Testis (tissue), 3 donors: ENCODE data around the gene IQSEC1. TPM values are rescaled to one million over a fixed set of nuclear protein-coding genes. Genes with fewer than 3 reads are reported as not detected.

ENCODE experiments used
- DNase-seq: peaks from one replicate; pipeline ENCODE4 v3.0.0-alpha.2; 2019
- H3K27ac ChIP-seq, 2 donors: fragments of 200-600 bp; sonication (generic); one replicate each; pipeline ENCODE4 v1.5.1; 2019
- H3K27me3 ChIP-seq: fragments of 200-600 bp; sonication (generic); one replicate; pipeline ENCODE4 v1.5.1; 2019
- H3K36me3 ChIP-seq: fragments of 200-600 bp; sonication (generic); one replicate; pipeline ENCODE4 v1.5.1; 2017; ENCODE audit warnings: low read depth; ENCODE audit errors: missing control alignments
- H3K4me1 ChIP-seq: fragments of 200-600 bp; sonication (generic); one replicate; pipeline ENCODE4 v1.5.1; 2019
- H3K4me3 ChIP-seq, 2 donors: fragments of 200-600 bp; sonication (generic); one replicate each; pipeline ENCODE4 v1.5.1; 2017 to 2019
- H3K9me3 ChIP-seq: fragments of 200-600 bp; sonication (generic); one replicate; pipeline ENCODE4 v1.5.1; 2017
- CTCF ChIP-seq, 3 experiments: fragments of 450-650 bp in 2 of 3; fragments of 200-600 bp in 1 of 3; sonication (generic) in 1 of 3; IDR thresholded peaks; one replicate each; pipeline ENCODE4 v1.5.1; 2016 to 2019; ENCODE audit warnings: antibody characterized with exemption in 3 of 3, mild to moderate bottlenecking in 2 of 3, moderate library complexity in 1 of 3
- POLR2A ChIP-seq: fragments of 450-650 bp; IDR thresholded peaks from one replicate; pipeline ENCODE4 v1.6.1; 2017; ENCODE audit warnings: antibody characterized with exemption, mild to moderate bottlenecking, moderate library complexity
- WGBS, 2 donors: methylation state at CpG; one replicate each; pipeline ENCODE4 v1.1.5; 2018; 5-methylcytosine and 5-hydroxymethylcytosine counted together
- intact Hi-C: fragments of 100-400 bp; cut with DNase I; formaldehyde crosslinking; loops from one replicate; pipeline ENCODE4 v1.15.1; 2023; ENCODE audit warnings: low total_unique reads
- polyA plus RNA-seq: library from polyadenylated mRNA; stranded (reverse); fragments of 350-450 nt; fragmentation: Illumina TruSeq; extraction: RNeasy Lipid Tissue Mini Kit (QIAGEN cat#74804); gene quantifications from one replicate; pipeline ENCODE4 v1.2.3, GENCODE V29; 2014; ENCODE audit warnings: low read depth, low replicate concordance; ENCODE audit not compliant: insufficient read depth
- total RNA-seq, 2 donors: library from RNA; depleted of rRNA; stranded (reverse); fragments of >200 nt; gene quantifications; one replicate each; pipeline ENCODE4 v1.2.3, GENCODE V29; 2016

The IQSEC1 gene
- total and polyA plus RNA-seq, 3 donors from 2014 or later = 32.9 to 89.4 (median 74.3) TPM

- intact Hi-C loops = no loop called here
- H3K9me3 ChIP-seq = no peaks in the 10 kb centered on the region
- 78 to 93% methylated on average over 6 of the region's 6 CpGs for WGBS, 2 donors
- H3K27ac ChIP-seq = no peak overlapping the region
- no peaks in the 10 kb centered on the region for H3K27me3 ChIP-seq
- TF ChIP-seq POLR2A (no peak), CTCF (IDR thresholded peaks at IDR 0.05) (no peak)
- no peak for DNase-seq
- H3K36me3 ChIP-seq = no peaks in the 10 kb centered on the region
- peaks cover 2% of the 10 kb centered on the region for H3K4me1 ChIP-seq
- no peak overlapping the region for H3K4me3 ChIP-seq
These were observed 99.4 kb downstream of the IQSEC1 start for GRCh38 chr3:12973827-12974226.

GRCh38 chr3:12972781-12973702 lies 100.2 kb downstream of the IQSEC1 start:
- intact Hi-C loops = no loop called here
- no peaks in the 10 kb centered on the region for H3K27me3 ChIP-seq
- H3K36me3 ChIP-seq = no peaks in the 10 kb centered on the region
- WGBS, 2 donors = 82 to 85% methylated on average over 10 of the region's 10 CpGs
- H3K27ac ChIP-seq = no peak overlapping the region
- H3K4me1 ChIP-seq = peaks cover 10% of the 10 kb centered on the region
- H3K4me3 ChIP-seq = no peak overlapping the region
- TF ChIP-seq CTCF (IDR thresholded peaks at IDR 0.05) = no peak
- no peak for TF ChIP-seq POLR2A
- H3K9me3 ChIP-seq = no peaks in the 10 kb centered on the region
- DNase-seq = no peak

- 74 to 88% methylated on average over 3 of the region's 3 CpGs for WGBS, 2 donors
- Histone ChIP-seq H3K4me3 (no peak overlapping the region), H3K9me3 (no peaks in the 10 kb centered on the region), H3K27ac (no peak overlapping the region), H3K36me3 (no peaks in the 10 kb centered on the region), H3K27me3 (no peaks in the 10 kb centered on the region), H3K4me1 (peaks cover 11% of the 10 kb centered on the region)
- no peak for TF ChIP-seq CTCF (IDR thresholded peaks at IDR 0.05)
- TF ChIP-seq POLR2A = no peak
- intact Hi-C loops = no loop called here
- DNase-seq = no peak
These were observed 101.2 kb downstream of the IQSEC1 start for GRCh38 chr3:12972043-12972442.

GRCh38 chr3:12970684-12971083 lies 102.5 kb downstream of the IQSEC1 start:
- TF ChIP-seq POLR2A (no peak), CTCF (IDR thresholded peaks at IDR 0.05) (no peak)
- Histone ChIP-seq H3K36me3 (no peaks in the 10 kb centered on the region), H3K27ac (no peak overlapping the region), H3K4me1 (peaks cover 15% of the 10 kb centered on the region), H3K27me3 (no peaks in the 10 kb centered on the region), H3K9me3 (no peaks in the 10 kb centered on the region), H3K4me3 (no peak overlapping the region)
- DNase-seq = no peak
- WGBS, 2 donors = 92 to 93% methylated on average over 5 of the region's 5 CpGs
- intact Hi-C loops = no loop called here

GRCh38 chr3:12969486-12969885 lies 103.7 kb downstream of the IQSEC1 start:
- Histone ChIP-seq H3K27ac (no peak overlapping the region), H3K9me3 (no peaks in the 10 kb centered on the region), H3K4me3 (no peak overlapping the region), H3K36me3 (no peaks in the 10 kb centered on the region), H3K27me3 (no peaks in the 10 kb centered on the region), H3K4me1 (peaks cover 19% of the 10 kb centered on the region)
- TF ChIP-seq CTCF (IDR thresholded peaks at IDR 0.05) = no peak
- no peak for TF ChIP-seq POLR2A
- DNase-seq = no peak
- intact Hi-C loops = no loop called here
- 59 to 64% methylated on average over 6 of the region's 6 CpGs for WGBS, 2 donors
